ENCODE measurements around the gene IRF8.

Gene IRF8

GRCh38 chr16:85963753-85964285, 64.9 kb downstream of the IRF8 start:
- DNase-seq, result peak; percentile 64

- no peak for DNase-seq
Observed at GRCh38 chr16:85965125-85965524, 66.2 kb downstream of the IRF8 start.

GRCh38 chr16:85967111-85967510, 68.1 kb downstream of the IRF8 start:
- no peak for DNase-seq

GRCh38 chr16:85968041-85968920, 69.3 kb downstream of the IRF8 start:
- no peak for DNase-seq

- DNase-seq, result no peak
Observed at GRCh38 chr16:85969159-85969558, 70.2 kb downstream of the IRF8 start.

- no peak for DNase-seq
Observed at GRCh38 chr16:85969591-85969990, 70.6 kb downstream of the IRF8 start.

- DNase-seq, result no peak
Observed at GRCh38 chr16:85970016-85970733, 71.2 kb downstream of the IRF8 start.

GRCh38 chr16:85970738-85971137, 71.8 kb downstream of the IRF8 start:
- DNase-seq, result no peak

Measured in right forelimb (tissue), 1 donor.